Astrocyte of the cerebellum (primary cell): ENCODE results near the gene ALCAM.

Experiments used
- DNase-seq: peaks from one replicate; pipeline ENCODE4 v3.0.0-alpha.2; 2011; ENCODE audit warnings: low read depth
- H3K4me3 ChIP-seq: 2 replicates; pipeline ENCODE4 v1.5.1; 2011; ENCODE audit warnings: mild to moderate bottlenecking, low read depth, low read length, moderate library complexity
- in situ Hi-C: cut with HindIII; loops from 2 replicates; pipeline ENCODE4 v1.10.0; 2017; ENCODE audit warnings: low sequenced_read_pairs
- TF ChIP-seq, protein P1 (sequence below): IDR thresholded peaks from 2 replicates; pipeline ENCODE4 v1.5.1; 2012; ENCODE audit warnings: low read length, low read depth, moderate library complexity, mild to moderate bottlenecking; ENCODE audit errors: missing control alignments

The ALCAM gene

DNA sequence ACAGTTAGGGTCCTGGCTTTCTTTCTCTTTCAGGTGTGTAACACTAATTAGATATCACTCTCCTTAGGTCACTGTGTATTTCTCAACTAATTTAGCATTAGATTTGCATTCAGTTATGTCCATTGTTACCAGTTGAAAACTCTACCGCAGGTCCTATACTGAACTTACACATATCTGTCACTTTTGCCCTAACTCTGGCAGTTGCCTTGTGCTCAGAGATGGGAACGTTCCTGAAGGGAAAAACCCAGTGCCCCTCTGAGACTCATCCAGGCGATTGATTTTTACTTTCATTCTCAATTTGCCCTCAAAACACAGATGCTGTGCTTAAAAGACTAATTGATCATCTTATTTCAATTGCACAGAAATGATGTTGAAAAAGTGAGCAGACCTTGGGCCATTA is 249.1 kb downstream of the ALCAM start:
- TF ChIP-seq, protein P1, sequence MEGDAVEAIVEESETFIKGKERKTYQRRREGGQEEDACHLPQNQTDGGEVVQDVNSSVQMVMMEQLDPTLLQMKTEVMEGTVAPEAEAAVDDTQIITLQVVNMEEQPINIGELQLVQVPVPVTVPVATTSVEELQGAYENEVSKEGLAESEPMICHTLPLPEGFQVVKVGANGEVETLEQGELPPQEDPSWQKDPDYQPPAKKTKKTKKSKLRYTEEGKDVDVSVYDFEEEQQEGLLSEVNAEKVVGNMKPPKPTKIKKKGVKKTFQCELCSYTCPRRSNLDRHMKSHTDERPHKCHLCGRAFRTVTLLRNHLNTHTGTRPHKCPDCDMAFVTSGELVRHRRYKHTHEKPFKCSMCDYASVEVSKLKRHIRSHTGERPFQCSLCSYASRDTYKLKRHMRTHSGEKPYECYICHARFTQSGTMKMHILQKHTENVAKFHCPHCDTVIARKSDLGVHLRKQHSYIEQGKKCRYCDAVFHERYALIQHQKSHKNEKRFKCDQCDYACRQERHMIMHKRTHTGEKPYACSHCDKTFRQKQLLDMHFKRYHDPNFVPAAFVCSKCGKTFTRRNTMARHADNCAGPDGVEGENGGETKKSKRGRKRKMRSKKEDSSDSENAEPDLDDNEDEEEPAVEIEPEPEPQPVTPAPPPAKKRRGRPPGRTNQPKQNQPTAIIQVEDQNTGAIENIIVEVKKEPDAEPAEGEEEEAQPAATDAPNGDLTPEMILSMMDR = no peak
- no peak for DNase-seq
- no peak overlapping the region for H3K4me3 ChIP-seq
- in situ Hi-C loops = no loop called here

GRCh38 chr3:105616374-105617121 is 249.8 kb downstream of the ALCAM start:
- TF ChIP-seq, protein P1 = no peak
- no peak overlapping the region for H3K4me3 ChIP-seq
- DNase-seq = no peak
- in situ Hi-C loops = no loop called here

DNA sequence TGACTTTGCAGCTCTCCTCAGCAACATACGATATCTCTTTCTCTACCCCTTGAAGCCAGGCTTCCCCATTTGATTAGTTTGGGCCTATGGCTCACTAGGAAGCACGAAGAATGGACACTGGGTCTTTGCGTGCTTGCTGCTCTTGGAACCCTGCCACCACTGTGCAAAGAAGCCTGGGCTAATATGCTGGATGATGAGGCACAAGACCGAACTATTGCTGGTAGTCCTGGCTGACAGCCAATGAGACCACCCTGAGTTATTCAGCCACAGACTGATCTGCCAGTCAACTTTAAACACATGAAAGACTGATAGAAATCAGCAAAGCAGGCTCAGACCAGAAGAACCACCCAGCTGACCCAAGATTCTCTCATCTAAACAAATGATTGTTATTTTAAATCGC is 251.8 kb downstream of the ALCAM start:
- H3K4me3 ChIP-seq = no peak overlapping the region
- in situ Hi-C loops = no loop called here
- TF ChIP-seq, protein P1 = no peak
- DNase-seq = no peak

- no peak for DNase-seq
- TF ChIP-seq, protein P1 = no peak
Measured at GRCh38 chr3:105619651-105620050, 252.9 kb downstream of the ALCAM start.

DNA sequence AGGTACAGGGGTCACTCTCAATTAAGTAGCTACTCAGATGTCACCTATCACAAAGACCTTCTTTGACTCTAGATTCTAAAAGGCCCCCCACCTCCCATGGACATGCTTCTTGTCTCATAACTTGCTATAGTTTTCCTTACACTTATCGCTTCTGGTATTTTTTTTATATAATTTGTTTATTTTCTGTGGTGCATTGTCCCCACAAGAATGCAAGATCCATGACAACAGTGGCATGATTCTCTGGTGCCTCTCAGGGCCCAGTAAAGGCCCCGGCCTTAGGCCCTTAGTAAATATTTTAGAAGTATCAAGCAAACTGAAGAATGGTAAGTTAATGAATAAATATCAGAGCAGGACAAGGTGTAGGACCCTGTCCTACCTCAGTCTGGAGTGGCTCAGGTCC is 253.5 kb downstream of the ALCAM start:
- DNase-seq = no peak
- H3K4me3 ChIP-seq = no peak overlapping the region
- in situ Hi-C loops = no loop called here
- TF ChIP-seq, protein P1 = no peak

More at GRCh38 chr3:105619651-105620050, 252.9 kb downstream of the ALCAM start:
- in situ Hi-C loops = no loop called here
- no peak overlapping the region for H3K4me3 ChIP-seq

DNA sequence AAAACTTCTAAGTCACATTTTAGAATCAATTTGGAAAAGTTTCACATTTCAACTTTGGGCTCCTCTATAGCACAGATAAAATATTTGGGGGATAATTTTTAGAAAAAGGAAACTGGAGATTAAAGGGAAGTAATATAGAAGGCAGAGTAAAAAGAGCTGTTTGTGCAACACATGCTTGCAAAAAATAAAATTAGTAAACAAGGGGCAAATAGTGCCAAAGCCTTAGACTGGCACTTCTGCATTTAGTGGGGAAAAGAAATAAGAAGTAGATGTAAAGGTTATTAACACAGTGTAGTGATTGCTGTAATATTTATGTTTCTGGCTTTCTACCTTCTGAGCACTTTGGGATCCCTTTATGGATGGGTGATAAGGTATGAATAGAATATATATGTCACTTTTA is 255.5 kb downstream of the ALCAM start:
- no peak overlapping the region for H3K4me3 ChIP-seq
- in situ Hi-C loops = no loop called here
- TF ChIP-seq, protein P1 = no peak
- no peak for DNase-seq
